GM19193 (cell line): ENCODE measurements around the gene EPB41L3.

Source experiments
- POLR2A ChIP-seq: IDR thresholded peaks from 4 replicates; pipeline ENCODE4 v1.6.1; 2011; ENCODE audit not compliant: insufficient read depth, insufficient read length; ENCODE audit errors: extremely low read depth

EPB41L3 gene

GRCh38 chr18:5516841-5517240 is 27.0 kb downstream of the EPB41L3 start:
- no peak for TF ChIP-seq POLR2A

- no peak for TF ChIP-seq POLR2A
Observed at GRCh38 chr18:5515011-5515784, 28.6 kb downstream of the EPB41L3 start.

- TF ChIP-seq POLR2A: no peak
Observed at GRCh38 chr18:5513947-5514346, 29.9 kb downstream of the EPB41L3 start.

- TF ChIP-seq POLR2A: no peak
Observed at GRCh38 chr18:5512176-5512575, 31.6 kb downstream of the EPB41L3 start.

- TF ChIP-seq POLR2A: no peak
Observed at GRCh38 chr18:5510135-5510846, 33.5 kb downstream of the EPB41L3 start.

- no peak for TF ChIP-seq POLR2A
Observed at GRCh38 chr18:5508821-5509220, 35.0 kb downstream of the EPB41L3 start.

GRCh38 chr18:5507756-5508155 is 36.0 kb downstream of the EPB41L3 start:
- no peak for TF ChIP-seq POLR2A

- no peak for TF ChIP-seq POLR2A
Observed at GRCh38 chr18:5506174-5506573, 37.6 kb downstream of the EPB41L3 start.

- TF ChIP-seq POLR2A: no peak
Observed at GRCh38 chr18:5503740-5504139, 40.1 kb downstream of the EPB41L3 start.

GRCh38 chr18:5500158-5500939 is 43.4 kb downstream of the EPB41L3 start:
- TF ChIP-seq POLR2A: no peak

- no peak for TF ChIP-seq POLR2A
Observed at GRCh38 chr18:5498452-5498851, 45.3 kb downstream of the EPB41L3 start.

GRCh38 chr18:5496305-5496704 is 47.5 kb downstream of the EPB41L3 start:
- TF ChIP-seq POLR2A: no peak

- TF ChIP-seq POLR2A: no peak
Observed at GRCh38 chr18:5490753-5491480, 52.9 kb downstream of the EPB41L3 start.

- TF ChIP-seq POLR2A: no peak
Observed at GRCh38 chr18:5488844-5489243, 55.0 kb downstream of the EPB41L3 start.

GRCh38 chr18:5484526-5484925 is 59.3 kb downstream of the EPB41L3 start:
- no peak for TF ChIP-seq POLR2A
